Kidney epithelial cell (primary cell): Measurements from ENCODE around the gene GRIK4. TPM values are rescaled to one million over a fixed set of nuclear protein-coding genes. Genes with fewer than 3 reads are reported as not detected.

Experiments
- DNase-seq: peaks from one replicate; pipeline ENCODE4 v3.0.0-alpha.2; 2010; ENCODE audit warnings: low read depth
- H3K27me3 ChIP-seq: 2 replicates; pipeline ENCODE4 v1.6.0; 2011; ENCODE audit warnings: low read length; ENCODE audit not compliant: control insufficient read depth, insufficient read depth
- H3K36me3 ChIP-seq: 2 replicates; pipeline ENCODE4 v1.5.1; 2011; ENCODE audit warnings: low read length; ENCODE audit not compliant: control insufficient read depth, insufficient read depth
- H3K4me3 ChIP-seq: 2 replicates; pipeline ENCODE4 v1.5.1; 2011; ENCODE audit warnings: low read depth, mild to moderate bottlenecking, control low read depth, low read length
- total RNA-seq: library from RNA; depleted of rRNA; stranded (reverse); fragments of >200 nt; gene quantifications from 2 replicates; pipeline ENCODE4 v1.2.3, GENCODE V29; 2015
- TF ChIP-seq, protein P1 (sequence below): IDR thresholded peaks from 2 replicates; pipeline ENCODE4 v1.5.1; 2011; ENCODE audit warnings: mild to moderate bottlenecking, moderate library complexity, low read length, control low read depth, inconsistent platforms; ENCODE audit not compliant: insufficient read depth, poor library complexity, severe bottlenecking

Gene GRIK4
- total RNA-seq, 1 donor from 2014 or later, result 0.17 TPM

DNA sequence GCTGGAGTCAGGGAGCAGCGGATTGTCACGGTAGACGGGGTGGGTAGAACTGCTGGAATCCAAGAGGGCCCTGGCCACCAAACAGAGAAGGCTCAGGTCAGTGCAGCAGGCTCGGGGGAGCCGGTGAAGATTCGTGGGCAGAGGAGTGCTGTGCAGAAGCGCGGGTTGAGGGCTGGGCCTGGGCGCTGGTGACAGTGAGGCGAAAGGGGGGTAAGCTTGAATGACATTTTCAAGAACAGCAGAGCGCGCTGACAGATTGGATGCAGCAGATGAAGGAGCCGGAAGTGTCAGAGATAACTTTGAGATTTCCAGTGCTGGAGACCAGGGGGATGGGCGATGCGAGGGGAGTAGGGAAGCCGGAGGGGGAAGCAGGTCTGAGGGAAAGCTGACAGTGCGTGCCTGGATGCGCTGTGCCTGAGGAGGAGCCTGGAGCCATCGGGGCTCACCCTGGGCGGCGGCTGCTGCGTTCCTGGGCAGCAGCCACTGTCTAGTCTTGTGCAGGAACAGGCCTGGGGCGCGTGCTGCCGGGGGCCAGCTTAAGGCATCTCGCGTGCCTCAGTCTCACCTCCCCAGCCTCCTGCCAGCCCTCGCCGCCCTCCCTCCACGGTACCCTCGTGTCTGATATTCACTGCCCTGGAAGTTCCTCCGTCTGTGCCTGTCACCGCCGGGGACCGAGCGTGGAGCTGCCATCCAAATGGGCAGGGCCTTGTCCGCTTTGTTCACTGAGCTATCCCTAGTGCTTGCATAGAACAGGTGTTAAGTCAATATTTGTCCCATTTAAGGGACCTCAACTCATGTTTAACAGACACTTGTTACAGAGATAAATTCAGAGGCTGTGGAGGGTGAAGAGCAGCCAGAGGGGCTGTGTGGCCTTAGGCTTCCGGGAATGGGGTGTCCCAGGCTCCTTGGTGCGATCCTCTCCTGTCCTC is 5.2 kb downstream of the GRIK4 start:
- no peak for DNase-seq
- Histone ChIP-seq H3K27me3 (peaks cover 30% of the 10 kb centered on the region), H3K4me3 (no peak overlapping the region), H3K36me3 (no peaks in the 10 kb centered on the region)
- TF ChIP-seq, protein P1, sequence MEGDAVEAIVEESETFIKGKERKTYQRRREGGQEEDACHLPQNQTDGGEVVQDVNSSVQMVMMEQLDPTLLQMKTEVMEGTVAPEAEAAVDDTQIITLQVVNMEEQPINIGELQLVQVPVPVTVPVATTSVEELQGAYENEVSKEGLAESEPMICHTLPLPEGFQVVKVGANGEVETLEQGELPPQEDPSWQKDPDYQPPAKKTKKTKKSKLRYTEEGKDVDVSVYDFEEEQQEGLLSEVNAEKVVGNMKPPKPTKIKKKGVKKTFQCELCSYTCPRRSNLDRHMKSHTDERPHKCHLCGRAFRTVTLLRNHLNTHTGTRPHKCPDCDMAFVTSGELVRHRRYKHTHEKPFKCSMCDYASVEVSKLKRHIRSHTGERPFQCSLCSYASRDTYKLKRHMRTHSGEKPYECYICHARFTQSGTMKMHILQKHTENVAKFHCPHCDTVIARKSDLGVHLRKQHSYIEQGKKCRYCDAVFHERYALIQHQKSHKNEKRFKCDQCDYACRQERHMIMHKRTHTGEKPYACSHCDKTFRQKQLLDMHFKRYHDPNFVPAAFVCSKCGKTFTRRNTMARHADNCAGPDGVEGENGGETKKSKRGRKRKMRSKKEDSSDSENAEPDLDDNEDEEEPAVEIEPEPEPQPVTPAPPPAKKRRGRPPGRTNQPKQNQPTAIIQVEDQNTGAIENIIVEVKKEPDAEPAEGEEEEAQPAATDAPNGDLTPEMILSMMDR, result no peak

GRCh38 chr11:120517390-120517761 is 5.8 kb downstream of the GRIK4 start:
- Histone ChIP-seq H3K36me3 (no peaks in the 10 kb centered on the region), H3K27me3 (peaks cover 26% of the 10 kb centered on the region), H3K4me3 (no peak overlapping the region)
- DNase-seq, result no peak
- TF ChIP-seq, protein P1, result no peak

- TF ChIP-seq, protein P1, result no peak
Measured at GRCh38 chr11:120517801-120518291, 6.3 kb downstream of the GRIK4 start.

DNA sequence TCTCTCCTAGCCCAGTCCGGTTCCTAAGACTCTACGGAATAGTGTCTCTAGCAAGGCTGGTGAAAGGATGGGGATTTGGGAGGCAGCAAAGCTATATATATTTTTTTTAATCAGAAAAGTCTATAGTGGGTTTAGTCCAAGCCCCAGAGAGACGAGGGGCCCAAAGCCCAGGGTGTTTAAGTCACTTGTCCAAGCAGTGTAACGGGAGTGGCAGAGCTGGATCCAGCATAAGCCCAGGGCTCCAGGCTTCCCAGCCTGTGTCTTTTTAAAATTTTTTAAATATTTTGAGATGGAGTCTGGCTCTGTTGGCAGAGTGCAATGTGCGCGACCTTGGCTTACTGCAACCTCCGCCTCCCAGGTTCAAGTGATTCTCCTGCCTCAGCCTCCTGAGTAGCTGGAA is 6.8 kb downstream of the GRIK4 start:
- Histone ChIP-seq H3K27me3 (peaks cover 25% of the 10 kb centered on the region), H3K36me3 (no peaks in the 10 kb centered on the region), H3K4me3 (no peak overlapping the region)
- TF ChIP-seq, protein P1, result no peak
- DNase-seq, result no peak

More at GRCh38 chr11:120517801-120518291, 6.3 kb downstream of the GRIK4 start:
- no peak for DNase-seq
- no peaks in the 10 kb centered on the region for H3K36me3 ChIP-seq
- H3K4me3 ChIP-seq, result no peak overlapping the region
- peaks cover 25% of the 10 kb centered on the region for H3K27me3 ChIP-seq

GRCh38 chr11:120519474-120519873 is 7.9 kb downstream of the GRIK4 start:
- peaks cover 20% of the 10 kb centered on the region for H3K27me3 ChIP-seq
- no peaks in the 10 kb centered on the region for H3K36me3 ChIP-seq
- TF ChIP-seq, protein P1, result no peak
- H3K4me3 ChIP-seq, result no peak overlapping the region
- no peak for DNase-seq
